GM19035 (cell line): Measurements from ENCODE around the gene PASK.

ENCODE experiments used
- ATAC-seq: cut with Tn5 transposase; IDR thresholded peaks from one replicate; pipeline ENCODE4 v1.9.1; 2021; ENCODE audit not compliant: unreplicated experiment

Gene PASK

GRCh38 chr2:241126771-241127202 lies 22.5 kb downstream of the PASK start:
- ATAC-seq, result no peak

- no peak for ATAC-seq
Measured at GRCh38 chr2:241126201-241126611, 23.1 kb downstream of the PASK start.

GRCh38 chr2:241125626-241126025 lies 23.6 kb downstream of the PASK start:
- ATAC-seq, result no peak

GRCh38 chr2:241123816-241124536 lies 25.3 kb downstream of the PASK start:
- no peak for ATAC-seq

DNA sequence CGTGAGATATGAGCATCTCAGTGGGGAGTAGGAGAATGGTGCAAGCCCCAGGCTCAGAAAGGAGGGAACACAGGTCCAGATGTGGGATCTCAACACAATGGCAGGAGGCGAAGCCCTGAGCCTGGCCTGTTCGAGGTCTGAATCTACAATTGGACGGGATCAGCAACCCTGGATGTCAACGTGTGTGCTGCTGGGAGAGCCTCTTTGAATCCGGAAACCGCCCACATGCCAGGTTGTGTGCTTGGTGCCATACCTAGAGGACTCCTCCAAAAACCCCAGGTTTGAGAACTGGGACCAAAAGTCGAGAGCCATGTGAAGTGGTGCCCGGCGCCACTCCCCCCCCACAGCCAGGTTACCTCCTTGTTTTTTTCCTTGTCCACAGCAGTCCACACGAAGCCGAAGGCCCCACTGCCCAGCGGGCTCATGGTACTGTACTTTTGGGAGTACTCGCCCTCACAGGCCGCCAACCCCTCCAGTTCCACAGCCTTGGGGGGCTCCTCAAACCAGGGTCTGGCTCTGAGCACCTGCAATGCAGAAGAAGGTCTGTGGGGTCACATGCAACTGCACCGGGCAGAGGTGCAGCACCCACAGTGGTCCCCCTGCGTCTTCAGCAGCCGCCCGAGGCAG lies 26.8 kb downstream of the PASK start:
- no peak for ATAC-seq

- no peak for ATAC-seq
Measured at GRCh38 chr2:241121008-241121407, 28.3 kb downstream of the PASK start.

DNA sequence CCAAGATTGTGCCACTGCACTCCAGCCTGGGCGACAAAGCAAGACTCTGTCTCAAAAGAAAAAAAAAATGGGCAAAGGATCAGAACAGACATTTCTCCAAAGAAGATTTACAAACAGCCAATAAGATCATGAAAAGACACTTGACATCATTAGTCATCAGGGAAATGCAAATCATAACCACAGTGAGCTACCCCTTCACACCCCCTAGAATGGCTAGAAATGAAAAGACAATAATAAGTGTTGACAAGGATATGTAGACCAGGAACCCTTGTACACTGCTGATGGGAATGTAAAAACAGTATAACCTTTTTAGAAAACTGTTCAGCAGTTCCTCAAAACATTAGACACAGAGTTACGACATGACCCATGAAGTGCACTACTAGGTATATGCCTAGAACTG lies 28.8 kb downstream of the PASK start:
- ATAC-seq, result no peak

DNA sequence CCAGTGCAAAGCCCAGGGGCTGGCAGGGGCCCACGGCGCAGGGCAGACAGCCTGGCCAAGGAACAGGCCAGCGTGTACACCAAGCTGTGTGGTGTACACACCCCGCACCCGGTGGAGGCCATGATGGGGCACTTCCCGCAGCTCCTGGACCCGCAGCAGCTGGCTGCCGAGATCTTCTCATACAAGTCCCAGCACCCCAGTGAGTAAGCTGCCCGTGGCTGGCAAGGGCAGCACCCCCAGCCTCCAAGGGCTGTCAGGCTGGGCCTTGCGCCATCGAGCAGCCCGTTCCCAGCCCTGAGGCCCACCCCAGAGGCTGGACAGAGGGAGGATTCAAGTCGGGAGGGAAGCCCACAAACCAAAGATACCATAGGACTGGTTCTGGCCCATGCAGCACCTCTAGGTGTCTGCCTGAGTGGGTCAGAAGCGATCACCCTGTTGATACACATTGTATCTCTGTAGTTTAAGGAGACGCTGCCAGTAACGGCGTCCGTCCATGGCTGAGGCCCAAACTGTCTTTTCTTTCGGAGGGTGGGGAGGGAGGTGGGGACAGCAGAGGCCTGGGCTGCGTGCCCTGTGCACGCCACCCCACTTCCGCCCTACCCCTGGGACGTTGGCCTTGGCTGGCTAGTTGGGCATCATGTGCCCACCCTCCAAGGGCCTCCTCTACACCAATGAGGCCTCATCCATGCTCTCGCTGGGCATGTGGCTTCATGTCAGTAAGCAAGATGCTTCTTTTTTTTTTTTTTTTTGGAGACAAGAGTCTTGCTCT lies 30.4 kb downstream of the PASK start:
- no peak for ATAC-seq

GRCh38 chr2:241116606-241117560 lies 32.4 kb downstream of the PASK start:
- no peak for ATAC-seq

DNA sequence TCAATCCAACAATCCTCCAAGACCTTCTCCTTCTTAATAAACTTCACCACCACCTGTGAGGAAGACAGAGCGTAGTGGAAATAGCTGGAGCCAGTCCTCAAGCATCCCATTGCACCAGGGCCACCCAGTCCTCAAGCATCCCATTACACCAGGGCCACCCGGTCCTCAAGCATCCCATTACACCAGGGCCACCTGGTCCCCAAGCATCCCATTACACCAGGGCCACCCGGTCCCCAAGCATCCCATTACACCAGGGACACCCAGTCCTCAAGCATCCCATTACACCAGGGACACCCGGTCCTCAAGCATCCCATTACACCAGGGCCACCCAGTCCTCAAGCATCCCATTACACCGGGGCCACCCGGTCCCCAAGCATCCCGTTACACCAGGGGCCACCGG lies 33.9 kb downstream of the PASK start:
- ATAC-seq, result no peak

DNA sequence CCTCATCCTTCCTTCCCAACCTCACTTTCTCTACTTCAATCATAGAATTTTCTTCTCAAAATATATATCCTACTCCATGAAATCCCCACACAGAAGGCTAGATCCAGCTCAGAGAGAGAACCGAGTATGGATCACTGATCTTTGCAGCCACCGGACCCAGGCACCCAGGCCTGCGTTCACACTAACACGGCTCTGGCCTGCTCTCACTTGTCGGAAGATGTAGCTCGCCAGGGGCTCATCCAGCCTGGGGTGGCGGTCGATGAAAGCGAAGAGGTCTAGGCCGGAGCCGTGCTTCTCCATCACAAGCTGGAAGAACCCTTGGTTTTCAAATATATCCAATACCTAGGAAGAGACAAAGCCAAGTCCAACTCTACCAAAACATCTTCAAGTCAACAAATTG lies 34.4 kb downstream of the PASK start:
- no peak for ATAC-seq

DNA sequence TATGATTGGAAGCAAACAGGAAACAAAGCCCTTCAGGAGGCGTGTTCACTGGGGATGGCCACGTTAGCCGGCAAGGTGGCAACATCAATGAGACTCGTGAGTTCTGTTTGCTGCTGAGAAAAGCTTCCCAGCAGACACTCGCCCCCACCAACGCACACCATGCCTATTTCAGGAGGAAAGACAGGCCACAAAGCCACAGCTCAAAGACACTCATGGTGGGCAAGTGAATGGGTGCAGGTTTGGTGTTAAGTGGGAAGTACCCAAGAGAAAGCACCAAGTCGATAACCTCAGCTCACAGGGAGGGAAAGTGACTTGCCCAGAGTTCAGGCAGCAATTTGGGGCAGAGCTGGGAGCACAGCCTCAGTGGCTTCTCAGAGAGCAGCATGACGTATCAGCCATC lies 36.7 kb downstream of the PASK start:
- no peak for ATAC-seq

GRCh38 chr2:241112046-241112445 lies 37.2 kb downstream of the PASK start:
- ATAC-seq, result no peak

- ATAC-seq, result no peak
Measured at GRCh38 chr2:241111440-241111805, 37.8 kb downstream of the PASK start.

DNA sequence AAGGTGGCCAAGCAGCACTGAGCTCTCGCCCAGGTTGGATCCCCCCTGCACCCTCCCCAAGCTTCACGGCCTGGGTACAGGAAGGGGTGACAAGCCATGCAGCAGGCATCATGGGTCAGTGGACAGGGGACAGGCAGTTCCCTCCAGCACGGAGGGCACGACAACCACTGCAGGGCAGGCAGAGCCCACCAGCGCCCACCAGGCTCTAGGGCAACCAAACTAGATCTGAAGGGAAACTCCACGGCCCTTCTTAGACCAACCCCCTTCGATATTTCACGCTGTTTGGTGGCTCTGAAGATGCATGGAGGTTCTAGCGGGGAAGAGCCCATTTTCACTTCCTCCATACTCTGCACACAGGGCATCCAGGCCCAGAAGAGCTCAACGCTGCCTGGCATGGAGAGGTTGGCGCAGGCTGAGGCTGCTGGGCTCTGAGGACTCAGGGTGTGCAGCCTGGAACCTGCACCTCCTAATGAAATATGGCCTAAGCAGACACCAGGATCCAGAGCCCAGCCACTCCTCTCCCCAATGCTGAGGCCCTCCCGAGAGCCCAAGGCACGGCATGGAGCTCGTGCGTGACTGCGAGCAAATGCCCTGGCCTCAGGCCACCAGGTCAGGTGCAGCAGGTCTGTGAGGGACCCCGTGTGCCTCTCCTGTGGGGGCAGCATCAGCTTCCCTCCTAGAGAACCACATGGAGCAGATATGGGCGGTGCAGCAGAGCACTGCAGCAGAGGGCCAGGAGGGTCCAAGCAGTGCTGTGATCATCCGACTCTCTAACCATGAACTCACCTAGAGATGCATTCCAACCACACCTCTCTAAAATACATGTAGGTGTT lies 38.4 kb downstream of the PASK start:
- no peak for ATAC-seq

GRCh38 chr2:241110089-241110606 lies 39.1 kb downstream of the PASK start:
- no peak for ATAC-seq

DNA sequence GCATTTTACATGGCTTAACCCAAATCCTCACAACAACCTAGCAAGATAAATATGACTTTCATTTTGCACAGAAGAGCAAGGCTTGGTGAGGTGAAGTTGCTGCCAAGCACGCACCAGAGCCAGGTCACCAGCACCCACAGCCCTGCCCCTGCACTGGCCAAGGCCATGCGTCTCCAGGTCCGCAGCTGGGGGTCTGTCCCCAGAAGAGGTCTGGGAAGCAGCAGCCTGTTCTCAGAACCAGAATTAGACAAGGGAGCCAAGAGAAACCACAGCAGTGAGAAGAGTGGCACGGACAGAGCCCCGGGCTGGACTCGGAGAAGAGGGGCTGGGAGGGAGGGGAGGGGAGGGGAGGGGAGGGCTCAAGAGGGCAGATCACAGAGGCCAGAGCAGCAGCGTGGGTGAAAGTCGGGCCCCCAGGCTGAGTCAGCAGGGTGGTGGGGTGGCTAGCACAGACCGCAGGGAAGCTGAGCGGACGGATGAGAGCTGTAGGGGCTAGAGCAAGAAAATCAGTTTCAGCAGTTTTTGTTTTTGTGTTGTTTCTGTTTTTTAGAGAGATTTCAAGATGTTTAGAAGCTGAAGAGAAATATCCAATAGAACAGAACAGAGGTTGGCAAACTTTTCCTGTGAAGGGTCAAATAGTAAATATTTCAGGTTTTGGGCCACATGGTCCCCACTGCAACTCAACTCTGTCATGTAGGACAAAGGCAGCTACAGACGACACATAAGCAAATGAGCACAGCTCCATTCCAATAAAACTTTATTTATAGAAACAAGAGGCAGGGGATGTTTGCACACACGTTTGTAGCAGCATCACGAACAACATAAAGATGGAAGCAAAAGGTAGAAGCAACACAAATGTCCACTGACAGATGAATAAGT lies 39.8 kb downstream of the PASK start:
- ATAC-seq, result no peak

DNA sequence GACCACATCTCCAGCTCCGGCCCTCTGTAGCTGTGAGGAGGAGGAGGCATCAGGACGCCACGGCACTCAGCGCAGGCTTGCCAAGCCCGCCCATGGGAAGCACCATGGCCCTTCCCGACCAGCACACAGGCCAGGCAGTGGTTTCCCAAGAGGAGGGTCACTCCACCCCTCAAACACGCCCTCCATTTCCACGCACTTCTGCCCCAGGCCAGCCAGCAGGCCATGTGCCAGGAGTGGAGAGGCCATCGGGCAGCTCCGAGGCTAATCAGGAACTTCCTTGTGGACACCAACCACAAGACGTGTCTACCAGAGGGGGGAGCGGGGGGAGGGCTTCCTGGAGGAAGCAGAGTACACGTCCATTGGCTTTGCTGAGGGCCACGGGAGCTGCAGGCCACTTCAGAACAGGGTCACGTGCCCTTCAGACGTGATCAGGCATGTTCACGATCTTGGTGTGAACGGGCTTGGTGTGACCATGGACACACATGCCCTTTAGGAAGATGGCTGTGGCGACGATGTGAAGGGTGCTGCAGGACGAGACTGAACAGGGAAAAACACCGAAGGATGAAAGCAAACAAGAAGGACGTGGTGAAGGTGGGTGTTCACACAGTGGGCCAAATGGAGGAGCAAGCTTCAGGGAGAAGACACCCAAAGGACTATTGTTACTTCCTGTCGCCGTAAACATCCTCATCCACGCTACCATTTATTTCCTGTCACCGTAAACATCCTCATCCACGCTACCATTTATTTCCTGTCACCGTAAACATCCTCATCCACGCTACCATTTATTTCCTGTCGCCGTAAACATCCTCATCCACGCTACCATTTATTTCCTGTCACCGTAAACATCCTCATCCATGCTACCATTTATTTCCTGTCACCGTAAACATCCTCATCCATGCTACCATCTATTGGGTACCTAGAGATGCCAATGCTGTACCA lies 40.7 kb downstream of the PASK start:
- no peak for ATAC-seq
